Stimulated activated CD4-positive, alpha-beta T cell treated with anti-CD3 and anti-CD28 coated beads, TNF-alpha, amount 100 ng/mL, for 1 hour (primary cell): ENCODE data around the gene TLCD2.
"Not testable (repeated sequence)": the region's sequence is repeated elsewhere in the genome, so short reads cannot be mapped to it uniquely, and the experiment has no call there.

ENCODE experiments used
- DNase-seq, 3 donors: peaks; one replicate each; pipeline ENCODE4 v3.0.0-alpha.2; 2020; ENCODE audit warnings: low read depth in 3 of 3, low spot score in 1 of 3

The TLCD2 gene

DNA sequence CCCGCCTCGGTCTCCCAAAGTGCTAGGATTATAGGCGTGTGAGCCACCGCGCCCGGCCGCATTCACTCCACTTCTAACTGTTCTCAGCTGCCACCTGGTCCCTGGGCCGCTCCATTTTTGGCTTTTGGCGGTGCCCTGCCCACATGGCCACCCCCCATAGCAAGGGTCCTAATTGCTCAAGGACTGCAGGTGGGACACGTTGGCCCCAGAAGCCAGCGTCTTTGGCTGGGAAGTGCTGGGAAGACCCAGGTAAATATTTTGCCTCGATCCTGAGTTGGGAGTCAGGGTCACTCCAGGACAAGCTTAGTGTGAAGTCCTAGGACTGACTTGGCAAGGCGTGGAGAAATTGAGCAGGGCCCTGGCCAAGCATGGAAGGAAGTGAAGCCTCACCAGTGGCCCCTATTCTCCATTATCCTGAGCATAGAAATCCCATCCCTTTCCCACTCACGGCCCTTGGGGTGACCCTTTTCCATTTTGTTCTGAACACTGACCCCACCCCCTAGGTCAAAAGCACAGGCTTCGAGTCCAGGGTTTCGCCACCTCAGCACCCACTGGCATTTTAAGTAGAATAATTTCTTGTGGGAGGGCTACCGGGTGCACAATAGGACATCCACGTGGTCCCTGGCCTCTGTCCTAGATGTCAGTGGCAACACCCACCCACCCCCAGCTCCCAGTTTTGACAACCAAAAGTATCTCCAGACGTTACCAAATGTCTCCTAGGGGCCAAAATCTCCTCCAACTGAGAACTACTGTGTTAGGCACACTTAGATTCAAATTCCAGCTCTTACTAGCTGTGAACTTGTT lies 8.4 kb upstream of the TLCD2 start:
- DNase-seq, result no peak

- peak in 2 of 3 donors; percentile 54 to 56 for DNase-seq
These were observed 6.9 kb upstream of the TLCD2 start for GRCh38 chr17:1716912-1717695.

DNA sequence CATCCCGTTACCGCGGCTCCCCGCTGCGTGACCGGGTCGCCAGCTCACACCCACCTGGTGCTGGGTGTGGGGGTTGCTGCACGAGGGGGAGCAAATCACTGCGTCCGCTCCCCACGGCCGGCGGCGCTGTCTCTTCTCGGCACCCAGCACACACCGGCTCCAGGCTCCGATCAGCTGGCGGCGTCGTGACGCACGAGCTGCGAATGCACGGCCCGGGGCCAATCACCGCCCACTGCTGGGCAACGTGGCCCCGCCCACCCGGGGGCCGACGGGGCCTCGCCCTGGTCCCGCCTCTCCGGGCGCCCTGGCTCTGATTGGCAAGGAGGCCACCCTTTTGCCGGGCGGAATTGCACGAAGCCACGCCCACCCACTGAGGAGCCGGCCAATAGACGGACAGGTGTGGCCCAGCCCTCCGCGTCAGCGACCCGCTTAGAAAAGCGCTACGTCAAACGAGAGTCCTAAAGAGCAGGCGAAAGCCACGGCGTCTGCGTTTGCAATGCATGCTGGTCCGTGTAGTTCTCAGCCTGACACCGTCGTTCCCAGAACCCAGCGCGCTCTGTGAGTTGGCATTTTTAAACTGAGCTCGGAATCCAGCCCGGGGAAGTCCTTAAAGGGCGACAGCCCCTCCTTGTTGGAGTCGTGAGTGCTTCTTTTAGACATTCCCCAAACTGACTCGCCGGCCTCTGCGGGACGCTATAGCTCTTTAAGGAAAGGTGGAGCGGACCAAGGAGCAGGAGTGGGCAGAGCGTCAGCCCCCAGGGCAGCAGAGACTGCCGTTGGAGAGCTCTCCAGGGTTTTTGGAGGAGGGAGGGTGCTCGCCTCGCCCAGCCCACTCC lies 6.1 kb upstream of the TLCD2 start:
- DNase-seq, result peak; percentile 99 to 100 (median 100)

DNA sequence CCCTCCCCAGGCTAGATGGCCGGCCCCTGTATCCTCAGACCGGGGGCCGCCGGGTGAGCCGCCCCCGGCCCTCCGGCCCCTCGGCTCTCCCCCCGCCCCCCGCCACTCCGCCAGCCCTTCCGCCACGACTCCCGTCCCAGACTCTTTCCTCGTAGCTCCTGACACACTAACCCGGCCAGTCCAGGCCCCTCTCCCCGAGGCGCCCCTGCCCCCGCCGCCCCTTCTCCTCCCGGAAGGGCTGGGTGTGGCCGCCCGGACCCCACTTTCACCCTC lies 5.6 kb upstream of the TLCD2 start:
- DNase-seq, result no peak

- no peak for DNase-seq
These were observed 5.0 kb upstream of the TLCD2 start for GRCh38 chr17:1714980-1715802.

GRCh38 chr17:1714427-1714979 lies 4.3 kb upstream of the TLCD2 start:
- no peak for DNase-seq

GRCh38 chr17:1713878-1714426 lies 3.8 kb upstream of the TLCD2 start:
- no peak for DNase-seq

GRCh38 chr17:1713160-1713877 lies 3.1 kb upstream of the TLCD2 start:
- DNase-seq, result no peak

- no peak for DNase-seq
These were observed 2.1 kb upstream of the TLCD2 start for GRCh38 chr17:1712271-1712670.

DNA sequence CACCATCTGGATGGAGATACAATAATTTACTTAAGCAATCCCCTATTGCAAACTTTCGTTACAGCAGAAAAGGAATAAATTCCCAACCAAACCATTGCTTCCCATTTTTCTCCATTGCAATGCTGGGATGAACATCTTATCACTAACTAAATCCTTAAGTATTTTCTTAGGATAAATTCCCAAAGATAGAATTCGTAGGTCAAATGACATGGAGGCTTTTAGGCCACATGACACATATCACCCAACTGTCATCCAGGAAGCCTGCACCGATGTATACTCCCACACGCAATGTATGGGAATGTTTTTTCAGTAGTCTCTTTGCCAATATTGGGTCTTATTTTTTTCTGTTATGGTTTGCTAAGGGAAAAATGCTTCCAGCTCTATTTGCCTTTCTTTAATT lies 1.6 kb upstream of the TLCD2 start:
- no peak for DNase-seq

DNA sequence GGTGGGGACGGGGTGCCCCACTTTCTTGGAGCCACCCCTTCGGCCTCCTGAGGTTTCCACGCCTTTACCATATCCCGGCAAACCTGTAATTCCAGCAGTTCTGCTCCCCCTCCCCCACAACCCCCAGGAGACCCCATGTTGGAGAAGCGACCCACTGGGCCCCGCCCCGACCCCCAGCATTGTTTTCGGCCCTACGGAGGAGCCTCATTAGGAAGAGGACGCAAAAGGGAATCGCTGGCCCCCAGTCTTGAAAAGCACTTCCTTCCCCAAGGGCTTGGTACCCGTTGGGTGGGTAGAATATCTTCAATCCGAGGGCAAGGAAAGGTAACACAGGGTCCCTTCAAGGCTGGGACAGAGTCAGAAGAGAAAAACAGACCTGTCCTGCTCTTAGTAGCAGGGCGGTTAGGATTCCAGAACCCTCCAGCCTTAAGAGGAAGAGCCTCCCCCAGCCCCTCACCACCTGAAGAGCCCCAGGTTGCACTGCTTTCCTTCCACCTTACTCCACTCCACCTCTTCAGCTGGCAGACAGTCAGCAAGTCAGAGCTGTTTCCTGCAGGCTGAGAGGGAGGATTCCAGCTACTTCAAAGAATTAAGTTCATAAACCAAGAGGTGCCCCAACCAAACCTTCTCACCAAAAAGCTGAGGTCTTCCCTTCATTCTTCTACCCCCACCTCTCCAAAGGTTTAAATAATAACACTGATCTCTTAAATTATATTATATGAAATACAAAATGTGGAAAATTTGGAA lies 803 bp upstream of the TLCD2 start:
- no peak for DNase-seq

GRCh38 chr17:1709403-1709951 lies 700 bp downstream of the TLCD2 start:
- no peak for DNase-seq

- DNase-seq, result not testable (repeated sequence)
These were observed 1.3 kb downstream of the TLCD2 start for GRCh38 chr17:1708791-1709346.

DNA sequence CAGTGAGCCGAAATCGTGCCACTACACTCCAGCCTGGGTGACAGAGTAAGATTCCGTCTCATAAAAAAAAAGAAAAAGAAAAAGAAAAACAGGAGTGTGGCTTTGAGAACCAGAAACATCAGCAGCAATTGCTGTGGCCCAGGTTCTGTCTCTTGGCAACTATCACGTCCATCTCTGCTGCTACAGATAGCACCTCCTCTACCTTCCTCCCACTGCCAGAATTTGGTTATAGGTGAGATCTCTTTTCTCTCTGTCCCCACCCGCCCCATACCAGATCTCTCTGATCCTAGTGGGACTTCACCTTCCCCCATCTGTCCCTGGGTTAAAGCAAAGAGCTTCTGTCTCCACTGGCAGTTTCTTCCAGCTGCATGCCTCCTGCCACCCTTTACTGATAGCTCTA lies 3.1 kb downstream of the TLCD2 start:
- no peak for DNase-seq

GRCh38 chr17:1705004-1705403 lies 5.2 kb downstream of the TLCD2 start:
- no peak for DNase-seq

GRCh38 chr17:1703063-1703462 lies 7.1 kb downstream of the TLCD2 start:
- no peak for DNase-seq

DNA sequence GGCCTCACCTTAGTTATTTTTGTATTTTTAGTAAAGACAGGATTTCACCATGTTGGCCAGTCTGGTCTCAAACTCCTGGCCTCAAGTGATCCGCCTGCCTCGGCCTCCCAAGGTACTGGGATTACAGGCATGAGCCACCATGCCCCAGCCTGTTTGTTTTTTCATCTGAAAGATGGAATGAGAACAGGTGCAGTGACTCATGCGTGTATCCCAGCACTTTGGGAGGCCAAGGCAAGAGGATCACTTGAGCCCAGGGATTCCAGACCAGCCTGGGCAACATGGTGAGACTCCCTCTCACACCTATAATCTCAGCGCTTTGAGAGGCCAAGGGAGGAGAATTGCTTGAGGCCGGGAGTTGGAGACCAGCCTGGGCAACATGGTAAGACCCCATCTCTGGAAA lies 10.3 kb downstream of the TLCD2 start:
- not testable (repeated sequence) for DNase-seq

DNA sequence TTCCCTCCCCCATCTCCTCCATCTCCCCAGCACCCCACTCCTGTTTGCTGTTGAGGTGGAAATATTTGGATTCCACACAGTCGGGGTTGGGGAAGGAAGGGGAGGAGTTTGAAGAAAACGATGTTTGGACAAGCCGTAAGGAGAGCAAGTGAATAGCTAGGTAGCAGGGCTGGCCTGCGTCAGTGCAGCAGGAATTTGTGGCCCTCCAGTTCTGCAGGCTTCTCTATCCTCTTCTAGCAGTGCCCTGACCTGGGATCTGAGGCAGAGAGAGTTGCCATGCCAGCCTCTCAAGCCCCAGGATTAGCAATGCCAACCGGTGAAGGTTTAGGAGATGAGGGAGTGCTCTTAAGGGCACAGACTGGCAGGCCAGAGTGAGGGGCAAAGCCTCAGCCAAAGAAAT lies 12.5 kb downstream of the TLCD2 start:
- no peak for DNase-seq
